ENCODE data around the gene THAP5.

Gene THAP5

DNA sequence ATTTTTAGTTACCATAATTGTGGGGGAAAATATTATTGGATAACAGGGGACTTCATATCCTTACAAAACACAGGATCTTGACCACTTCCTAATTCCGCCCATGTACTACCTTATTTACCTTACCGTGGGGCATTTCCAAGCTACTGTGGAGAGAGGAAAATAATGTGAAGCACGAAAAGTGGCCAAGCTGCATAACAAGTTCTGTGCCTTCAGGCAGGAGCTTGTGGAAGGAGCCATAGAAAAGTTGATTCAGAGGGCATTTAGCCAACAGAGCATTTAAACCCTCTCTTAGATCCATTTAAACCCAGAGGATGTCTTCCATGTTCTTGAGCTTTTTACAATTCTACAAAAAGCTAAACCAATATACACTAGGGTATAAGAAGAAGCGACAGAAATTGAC, 41.8 kb upstream of the THAP5 start:
- Histone ChIP-seq H3K27me3 (ENCODE audit: insufficient read depth, low read depth, severe bottlenecking) (no peaks in the 10 kb centered on the region), H3K36me3 (no peaks in the 10 kb centered on the region), H3K27ac (no peak overlapping the region), H3K9me3 (ENCODE audit: severe bottlenecking) (no peaks in the 10 kb centered on the region), H3K4me3 (ENCODE audit: low read depth, low read length) (no peak overlapping the region)
- DNase-seq, result no peak
- TF ChIP-seq CTCF (IDR thresholded peaks at IDR 0.05; ENCODE audit: low read depth, low read length), result no peak

GRCh38 chr7:108609643-108610042, 40.1 kb upstream of the THAP5 start:
- Histone ChIP-seq H3K9me3 (ENCODE audit: severe bottlenecking) (no peaks in the 10 kb centered on the region), H3K27ac (no peak overlapping the region), H3K4me3 (ENCODE audit: low read depth, low read length) (no peak overlapping the region), H3K36me3 (no peaks in the 10 kb centered on the region), H3K27me3 (ENCODE audit: insufficient read depth, low read depth, severe bottlenecking) (no peaks in the 10 kb centered on the region)
- TF ChIP-seq CTCF (IDR thresholded peaks at IDR 0.05; ENCODE audit: low read depth, low read length), result no peak
- DNase-seq, result no peak

DNA sequence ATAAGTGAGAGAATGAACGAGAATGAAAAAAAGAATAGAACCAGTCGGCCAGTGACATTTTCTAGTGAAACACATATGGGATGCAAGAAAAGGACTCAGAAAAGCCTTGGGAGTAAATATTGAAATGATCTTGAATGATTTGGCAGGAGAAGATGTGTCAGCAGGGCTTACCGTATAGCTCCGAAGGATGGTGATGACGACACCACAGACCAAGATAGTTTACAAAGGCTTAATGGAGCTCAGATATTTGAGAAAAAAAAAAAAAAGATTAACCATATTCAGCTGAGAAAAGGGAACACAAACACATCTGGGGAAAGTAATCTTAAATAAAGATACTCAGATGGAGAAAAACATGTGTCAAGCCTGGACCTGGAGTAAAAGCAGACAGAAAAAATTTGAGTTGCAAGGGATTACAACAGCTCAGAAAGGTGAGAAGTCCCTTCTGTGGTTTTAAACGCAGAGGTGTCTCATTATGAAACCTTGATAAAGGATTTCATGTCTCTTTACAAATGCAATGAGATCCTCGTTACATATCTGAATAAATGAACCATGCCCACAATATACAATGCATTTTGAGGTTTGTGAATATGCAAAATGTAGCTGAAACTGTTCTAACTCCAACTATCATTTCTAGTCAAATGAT, 36.2 kb upstream of the THAP5 start:
- Histone ChIP-seq H3K4me3 (ENCODE audit: low read depth, low read length) (no peak overlapping the region), H3K27ac (no peak overlapping the region), H3K27me3 (ENCODE audit: insufficient read depth, low read depth, severe bottlenecking) (no peaks in the 10 kb centered on the region), H3K36me3 (no peaks in the 10 kb centered on the region), H3K9me3 (ENCODE audit: severe bottlenecking) (no peaks in the 10 kb centered on the region)
- TF ChIP-seq CTCF (IDR thresholded peaks at IDR 0.05; ENCODE audit: low read depth, low read length), result no peak
- no peak for DNase-seq

DNA sequence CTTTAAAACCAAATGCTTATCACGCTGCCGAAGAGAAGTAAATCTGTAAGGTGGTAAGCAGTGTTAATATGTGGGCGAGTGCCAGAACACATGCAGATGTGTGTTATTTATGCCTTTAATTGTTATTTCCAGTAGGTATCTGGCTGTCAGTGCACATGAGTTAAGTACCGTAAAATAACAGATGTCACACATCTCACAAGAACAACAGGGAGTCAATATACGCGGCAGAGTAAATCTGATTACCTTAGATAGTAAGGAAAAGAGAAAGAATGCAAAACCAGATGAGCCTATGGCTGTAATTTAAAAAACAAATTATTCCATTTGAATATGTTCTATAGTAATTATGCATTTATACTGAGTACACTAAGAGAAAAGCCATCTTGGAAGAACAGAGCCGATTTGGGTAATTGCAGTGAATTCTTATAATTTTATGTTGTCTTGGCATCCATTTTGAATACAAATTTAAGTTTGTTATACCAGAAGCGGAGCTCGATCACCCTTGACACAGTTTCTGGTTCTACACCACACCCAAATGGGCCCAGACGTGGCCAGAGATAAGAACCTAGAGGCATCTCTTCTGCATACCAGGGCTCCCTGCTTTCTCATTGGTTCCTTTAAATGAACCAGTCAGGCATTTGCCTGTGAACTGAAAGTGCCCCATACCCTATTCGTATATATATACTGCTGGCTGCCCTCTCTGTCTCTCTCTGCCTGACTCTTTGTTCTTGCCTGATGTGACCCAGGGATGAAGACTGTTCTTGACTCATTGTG, 35.0 kb upstream of the THAP5 start:
- Histone ChIP-seq H3K4me3 (ENCODE audit: low read depth, low read length) (no peak overlapping the region), H3K9me3 (ENCODE audit: severe bottlenecking) (no peaks in the 10 kb centered on the region), H3K27ac (no peak overlapping the region), H3K36me3 (no peaks in the 10 kb centered on the region), H3K27me3 (ENCODE audit: insufficient read depth, low read depth, severe bottlenecking) (no peaks in the 10 kb centered on the region)
- DNase-seq, result no peak
- no peak for TF ChIP-seq CTCF (IDR thresholded peaks at IDR 0.05; ENCODE audit: low read depth, low read length)

GRCh38 chr7:108603656-108604306, 34.3 kb upstream of the THAP5 start:
- no peak for DNase-seq
- Histone ChIP-seq H3K27ac (no peak overlapping the region), H3K36me3 (no peaks in the 10 kb centered on the region), H3K4me3 (ENCODE audit: low read depth, low read length) (no peak overlapping the region), H3K27me3 (ENCODE audit: insufficient read depth, low read depth, severe bottlenecking) (no peaks in the 10 kb centered on the region), H3K9me3 (ENCODE audit: severe bottlenecking) (no peaks in the 10 kb centered on the region)
- TF ChIP-seq CTCF (IDR thresholded peaks at IDR 0.05; ENCODE audit: low read depth, low read length), result no peak

All from WERI-Rb-1 (cell line).